Activated B cell treated with CpG ODN at 0.5 μM for 24 hours (primary cell): ENCODE measurements around the gene SKI. TPM values are rescaled to one million over a fixed set of nuclear protein-coding genes. Genes with fewer than 3 reads are reported as not detected.

Source experiments
- ATAC-seq: fragments of 200-7000 bp; cut with Tn5 transposase; one replicate; pipeline ENCODE4 v1.10.0; 2021; ENCODE audit warnings: low read depth, mild to moderate bottlenecking, moderate library complexity
- CTCF ChIA-PET: fragments of 350-600 bp; sonication (Branson Sonifier 250); formaldehyde crosslinking; loops from one replicate; lab custom pipeline; 2021; ENCODE audit warnings: antibody characterized with exemption; lab: Charles Lee
- POLR2A ChIA-PET: fragments of 350-600 bp; sonication (Branson Sonifier 250); formaldehyde crosslinking; loops from one replicate; lab custom pipeline; 2021; ENCODE audit warnings: antibody characterized with exemption; lab: Charles Lee
- DNase-seq: peaks from one replicate; pipeline ENCODE4 v3.0.0; 2022
- H3K27ac Mint-ChIP-seq: one replicate; pipeline ENCODE4 v1.8.0; 2020; ENCODE audit warnings: mixed read lengths
- H3K27me3 Mint-ChIP-seq: one replicate; pipeline ENCODE4 v1.8.0; 2021; ENCODE audit warnings: mixed read lengths
- H3K36me3 Mint-ChIP-seq: one replicate; pipeline ENCODE4 v1.8.0; 2021; ENCODE audit warnings: low read depth, mixed read lengths
- H3K4me1 Mint-ChIP-seq: one replicate; pipeline ENCODE4 v1.8.0; 2021; ENCODE audit warnings: mixed read lengths
- H3K4me3 Mint-ChIP-seq: one replicate; pipeline ENCODE4 v1.8.0; 2020; ENCODE audit warnings: mild to moderate bottlenecking, mixed read lengths
- H3K9me3 Mint-ChIP-seq: one replicate; pipeline ENCODE4 v1.8.0; 2020; ENCODE audit warnings: mixed read lengths
- CTCF ChIP-seq: fragments of 200-600 bp; IDR thresholded peaks from one replicate; pipeline ENCODE4 v1.8.0; 2022; ENCODE audit warnings: antibody characterized with exemption, mild to moderate bottlenecking
- intact Hi-C: fragments of 100-400 bp; cut with micrococcal nuclease; formaldehyde crosslinking; loops from one replicate; pipeline ENCODE4 v1.15.1; 2024
- total RNA-seq: library from RNA; stranded (reverse); gene quantifications from 2 replicates; pipeline ENCODE4 v1.2.3, GENCODE V29; 2022

Gene SKI
- total RNA-seq, 1 donor from 2014 or later: 37.6 TPM

GRCh38 chr1:2232916-2233438 lies 4.9 kb downstream of the SKI start:
- ATAC-seq (no peak), DNase-seq (no peak)
- TF ChIP-seq CTCF: no peak
- Mint-ChIP-seq H3K27me3 (no peaks in the 10 kb centered on the region), H3K36me3 (peaks cover 11% of the 10 kb centered on the region), H3K27ac (peak overlapping the region; percentile 91), H3K4me3 (peak overlapping the region; percentile 53), H3K4me1 (peaks cover 86% of the 10 kb centered on the region), H3K9me3 (no peaks in the 10 kb centered on the region)
- POLR2A ChIA-PET: interaction anchor here (0.7 to 3.4 kb wide), 2 partner anchors 59 to 68 kb away, joined by 3 to 39 read pairs; no protein-coding TSS in a partner anchor
- intact Hi-C loops: no loop called here
- CTCF ChIA-PET: no interaction called here

GRCh38 chr1:2233468-2233867 lies 5.3 kb downstream of the SKI start:
- intact Hi-C loops: no loop called here
- ChIA-PET POLR2A (interaction anchor here (0.7 to 3.4 kb wide), 8 partner anchors 9 to 82 kb away, joined by 3 to 39 read pairs (median 8); no protein-coding TSS in a partner anchor), CTCF (interaction anchor here (0.9 to 1.9 kb wide), 2 partner anchors 78 to 147 kb away, joined by 3 to 6 read pairs; no protein-coding TSS in a partner anchor)
- ATAC-seq (no peak), DNase-seq (no peak)
- Mint-ChIP-seq H3K27me3 (no peaks in the 10 kb centered on the region), H3K4me1 (peaks cover 86% of the 10 kb centered on the region), H3K9me3 (no peaks in the 10 kb centered on the region), H3K27ac (peak overlapping the region; percentile 91), H3K4me3 (peak overlapping the region; percentile 53), H3K36me3 (peaks cover 11% of the 10 kb centered on the region)
- TF ChIP-seq CTCF: no peak

DNA sequence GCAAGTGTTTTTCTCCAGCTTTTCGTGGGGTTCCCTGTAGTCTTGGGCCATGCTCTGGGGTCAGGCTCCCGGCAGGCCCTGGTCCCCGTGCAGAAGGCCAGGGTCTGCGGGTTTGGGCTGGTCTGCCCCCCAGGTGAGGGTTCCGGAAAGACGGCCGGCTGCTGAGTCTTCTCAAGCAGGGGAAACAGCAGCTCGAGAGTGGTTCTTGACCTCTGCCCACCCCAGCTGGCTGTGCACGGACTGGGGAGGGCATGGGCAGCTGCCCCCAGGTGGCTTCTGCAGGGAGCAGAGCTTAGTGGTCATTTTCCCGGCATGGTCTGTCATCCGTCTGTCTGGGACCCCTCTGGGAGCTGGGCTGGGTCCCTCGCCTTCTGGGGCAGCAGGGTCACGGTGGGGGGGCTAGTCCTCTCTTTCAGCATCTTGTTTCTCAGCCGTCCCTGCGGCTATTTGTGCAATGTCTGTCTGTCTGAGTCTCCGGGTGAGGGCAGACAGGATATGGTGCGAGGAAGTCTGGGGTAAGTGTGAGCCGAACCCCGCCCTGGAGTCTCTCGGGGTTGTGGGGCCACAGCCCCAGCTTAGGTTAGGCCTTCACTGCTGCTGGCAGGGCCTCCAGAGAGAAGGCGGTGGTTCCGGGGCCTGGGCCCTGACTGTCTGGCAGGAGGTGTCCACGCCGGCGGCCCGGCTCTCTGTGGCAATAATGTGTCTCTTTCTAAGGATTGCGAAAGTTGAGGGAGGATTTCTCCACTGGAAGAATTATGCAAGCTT lies 6.1 kb downstream of the SKI start:
- CTCF ChIA-PET: interaction anchor here (0.9 to 1.9 kb wide), 3 partner anchors 77 to 147 kb away, joined by 3 to 6 read pairs (median 3); no protein-coding TSS in a partner anchor
- peak; percentile 81 for ATAC-seq

DNA sequence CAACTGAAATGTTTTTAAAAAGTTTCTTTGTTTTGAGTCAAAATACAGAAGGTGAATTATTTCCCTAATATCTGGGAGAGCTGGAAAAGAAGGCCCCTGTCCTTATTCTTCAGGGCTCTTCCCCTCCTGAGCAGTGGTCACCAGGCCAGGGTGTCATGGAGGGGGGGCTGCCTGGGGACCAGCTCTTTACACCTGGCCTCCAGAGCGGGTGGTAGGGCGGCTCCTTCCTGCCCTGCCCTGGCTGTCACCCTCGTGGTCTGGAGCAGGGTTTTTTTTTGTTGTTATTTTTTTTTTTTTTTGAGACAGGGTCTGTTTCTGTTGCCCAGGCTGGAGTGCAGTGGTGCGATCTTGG lies 6.6 kb downstream of the SKI start:
- intact Hi-C loops: loop anchor here (1.0 to 2.0 kb wide), 3 partner anchors 12 to 76 kb away; no protein-coding TSS in a partner anchor
- Mint-ChIP-seq H3K27ac (peak overlapping the region; percentile 91), H3K27me3 (no peaks in the 10 kb centered on the region), H3K36me3 (peaks cover 7% of the 10 kb centered on the region), H3K4me3 (peak overlapping the region; percentile 76), H3K4me1 (peaks cover 86% of the 10 kb centered on the region), H3K9me3 (no peaks in the 10 kb centered on the region)
- ATAC-seq: peak; percentile 38
- DNase-seq: no peak
- POLR2A ChIA-PET: interaction anchor here (0.7 to 3.4 kb wide), 17 partner anchors 9 to 350 kb away, joined by 3 to 39 read pairs (median 5); partner anchors contain the start of gene FAAP20
- TF ChIP-seq CTCF: no peak
- CTCF ChIA-PET: interaction anchor here (1.0 to 1.9 kb wide), 2 partner anchors 77 to 146 kb away, joined by 3 to 6 read pairs; no protein-coding TSS in a partner anchor

More for the DNA sequence above, 6.1 kb downstream of the SKI start:
- POLR2A ChIA-PET: interaction anchor here (0.7 to 3.4 kb wide), 17 partner anchors 9 to 351 kb away, joined by 3 to 39 read pairs (median 5); partner anchors contain the start of gene FAAP20
- no peaks in the 10 kb centered on the region for H3K9me3 Mint-ChIP-seq
- no peaks in the 10 kb centered on the region for H3K27me3 Mint-ChIP-seq
- no peak for DNase-seq
- TF ChIP-seq CTCF: no peak
- peaks cover 10% of the 10 kb centered on the region for H3K36me3 Mint-ChIP-seq
- peaks cover 87% of the 10 kb centered on the region for H3K4me1 Mint-ChIP-seq
- H3K4me3 Mint-ChIP-seq: peak overlapping the region; percentile 76
- H3K27ac Mint-ChIP-seq: peak overlapping the region; percentile 91
- intact Hi-C loops: loop anchor here (1.0 to 2.0 kb wide), 3 partner anchors 12 to 77 kb away; no protein-coding TSS in a partner anchor
